Muscle layer of colon (tissue), 2 donors: ENCODE data around the gene PAXX.

Experiments used
- H3K27ac ChIP-seq: one replicate; pipeline ENCODE4 v1.7.0; 2013; ENCODE audit warnings: low read depth, mild to moderate bottlenecking, low read length, moderate library complexity
- H3K27me3 ChIP-seq, 2 donors: one replicate each; pipeline ENCODE4 v1.7.0; 2013; ENCODE audit warnings: low read length in 2 of 2, mild to moderate bottlenecking in 2 of 2; ENCODE audit not compliant: insufficient read depth in 2 of 2, control insufficient read depth in 1 of 2
- H3K36me3 ChIP-seq: one replicate; pipeline ENCODE4 v1.7.0; 2013; ENCODE audit warnings: mild to moderate bottlenecking, low read length; ENCODE audit not compliant: insufficient read depth
- H3K4me1 ChIP-seq: one replicate; pipeline ENCODE4 v1.7.0; 2013; ENCODE audit warnings: mild to moderate bottlenecking, low read length; ENCODE audit not compliant: insufficient read depth
- H3K4me3 ChIP-seq, 2 donors: one replicate each; pipeline ENCODE4 v1.7.0; 2013; ENCODE audit warnings: low read length in 2 of 2, low read depth in 1 of 2, mild to moderate bottlenecking in 1 of 2, moderate library complexity in 1 of 2
- H3K9ac ChIP-seq: one replicate; pipeline ENCODE4 v1.7.0; 2013; ENCODE audit warnings: low read length
- H3K9me3 ChIP-seq: one replicate; pipeline ENCODE4 v1.7.0; 2013; ENCODE audit warnings: mild to moderate bottlenecking, low read length
- donor health status: abdominal sarcoma.
- donor health status: Adenocarcinoma of cecum.

Gene PAXX

GRCh38 chr9:137012694-137013570 lies 20.7 kb downstream of the PAXX start:
- Histone ChIP-seq H3K27ac (no peak overlapping the region), H3K4me3 (no peak overlapping the region), H3K4me1 (no peaks in the 10 kb centered on the region), H3K9ac (no peak overlapping the region), H3K9me3 (no peaks in the 10 kb centered on the region), H3K27me3 (no peaks in the 10 kb centered on the region), H3K36me3 (peaks cover 9% of the 10 kb centered on the region)

- H3K4me1 ChIP-seq = no peaks in the 10 kb centered on the region
- H3K9me3 ChIP-seq = no peaks in the 10 kb centered on the region
- H3K4me3 ChIP-seq = no peak overlapping the region
- peaks cover 9% of the 10 kb centered on the region for H3K36me3 ChIP-seq
- no peak overlapping the region for H3K9ac ChIP-seq
- no peak overlapping the region for H3K27ac ChIP-seq
- H3K27me3 ChIP-seq = no peaks in the 10 kb centered on the region
Observed at GRCh38 chr9:137013571-137013940, 21.3 kb downstream of the PAXX start.

- H3K36me3 ChIP-seq = peaks cover 9% of the 10 kb centered on the region
- no peak overlapping the region for H3K27ac ChIP-seq
- no peak overlapping the region for H3K9ac ChIP-seq
- no peaks in the 10 kb centered on the region for H3K4me1 ChIP-seq
- no peaks in the 10 kb centered on the region for H3K9me3 ChIP-seq
- no peak overlapping the region for H3K4me3 ChIP-seq
- no peaks in the 10 kb centered on the region for H3K27me3 ChIP-seq
Observed at GRCh38 chr9:137014166-137014565, 21.9 kb downstream of the PAXX start.

GRCh38 chr9:137014776-137015539 lies 22.7 kb downstream of the PAXX start:
- Histone ChIP-seq H3K36me3 (peaks cover 9% of the 10 kb centered on the region), H3K9ac (no peak overlapping the region), H3K9me3 (no peaks in the 10 kb centered on the region), H3K4me1 (no peaks in the 10 kb centered on the region), H3K27me3 (no peaks in the 10 kb centered on the region), H3K4me3 (no peak overlapping the region), H3K27ac (no peak overlapping the region)

- no peak overlapping the region for H3K9ac ChIP-seq
- H3K27me3 ChIP-seq = no peaks in the 10 kb centered on the region
- no peaks in the 10 kb centered on the region for H3K4me1 ChIP-seq
- no peak overlapping the region for H3K4me3 ChIP-seq
- H3K9me3 ChIP-seq = no peaks in the 10 kb centered on the region
- H3K36me3 ChIP-seq = peaks cover 9% of the 10 kb centered on the region
- no peak overlapping the region for H3K27ac ChIP-seq
Observed at GRCh38 chr9:137015540-137015930, 23.3 kb downstream of the PAXX start.

- H3K4me1 ChIP-seq = no peaks in the 10 kb centered on the region
- no peak overlapping the region for H3K9ac ChIP-seq
- H3K36me3 ChIP-seq = peaks cover 9% of the 10 kb centered on the region
- no peak overlapping the region for H3K27ac ChIP-seq
- no peaks in the 10 kb centered on the region for H3K27me3 ChIP-seq
- H3K4me3 ChIP-seq = no peak overlapping the region
- H3K9me3 ChIP-seq = no peaks in the 10 kb centered on the region
Observed at GRCh38 chr9:137015976-137016375, 23.8 kb downstream of the PAXX start.

- Histone ChIP-seq H3K27me3 (no peaks in the 10 kb centered on the region), H3K36me3 (peaks cover 5% of the 10 kb centered on the region), H3K9me3 (no peaks in the 10 kb centered on the region)
Observed at GRCh38 chr9:137016436-137016835, 24.2 kb downstream of the PAXX start.

GRCh38 chr9:137017071-137017470 lies 24.8 kb downstream of the PAXX start:
- Histone ChIP-seq H3K9me3 (no peaks in the 10 kb centered on the region), H3K27ac (no peak overlapping the region), H3K27me3 (no peaks in the 10 kb centered on the region), H3K4me1 (no peaks in the 10 kb centered on the region), H3K4me3 (no peak overlapping the region), H3K9ac (no peak overlapping the region), H3K36me3 (no peaks in the 10 kb centered on the region)

More at GRCh38 chr9:137016436-137016835, 24.2 kb downstream of the PAXX start:
- H3K9ac ChIP-seq = no peak overlapping the region
- no peak overlapping the region for H3K27ac ChIP-seq
- H3K4me1 ChIP-seq = no peaks in the 10 kb centered on the region
- no peak overlapping the region for H3K4me3 ChIP-seq

- H3K4me3 ChIP-seq = no peak overlapping the region
- H3K9ac ChIP-seq = no peak overlapping the region
- H3K9me3 ChIP-seq = no peaks in the 10 kb centered on the region
- H3K36me3 ChIP-seq = no peaks in the 10 kb centered on the region
- H3K27me3 ChIP-seq = no peaks in the 10 kb centered on the region
- H3K27ac ChIP-seq = no peak overlapping the region
- no peaks in the 10 kb centered on the region for H3K4me1 ChIP-seq
Observed at GRCh38 chr9:137017791-137018497, 25.7 kb downstream of the PAXX start.

- Histone ChIP-seq H3K9me3 (no peaks in the 10 kb centered on the region), H3K27me3 (no peaks in the 10 kb centered on the region), H3K4me3 (no peak overlapping the region), H3K36me3 (no peaks in the 10 kb centered on the region), H3K9ac (no peak overlapping the region), H3K4me1 (no peaks in the 10 kb centered on the region), H3K27ac (no peak overlapping the region)
Observed at GRCh38 chr9:137018761-137019559, 26.7 kb downstream of the PAXX start.
